ENCODE results near the gene CFAP107.

- TF ChIP-seq CTCF (IDR thresholded peaks at IDR 0.05) = no peak
- TF ChIP-seq POLR2AphosphoS5 (IDR thresholded peaks at IDR 0.05; ENCODE audit: low read depth, low read length) = no peak
- no peak for TF ChIP-seq REST (IDR thresholded peaks at IDR 0.05; ENCODE audit: insufficient read depth in 1 of 2, low read depth in 2 of 2, low read length in 1 of 2)
- TF ChIP-seq SIN3A (IDR thresholded peaks at IDR 0.05; ENCODE audit: borderline replicate concordance, insufficient read depth, low read depth, low read length) = no peak
These were observed 37.5 kb upstream of the CFAP107 start for GRCh38 chr1:12708396-12709090.

Measured in Panc1 (cell line).